HCT116 (cell line): ENCODE measurements around the gene TEX19.

Experiments
- EGR1 ChIP-seq: IDR thresholded peaks from 2 replicates; pipeline ENCODE4 v1.6.1; 2012; ENCODE audit warnings: low read depth
- EZH2 ChIP-seq: fragments of 200-600 bp; sonication (generic); IDR thresholded peaks from 2 replicates; pipeline ENCODE4 v1.6.1; 2017; ENCODE audit warnings: antibody characterized with exemption, mixed run types
- POLR2A ChIP-seq: IDR thresholded peaks from 2 replicates; pipeline ENCODE4 v1.7.0; 2011; ENCODE audit warnings: borderline replicate concordance; ENCODE audit not compliant: insufficient read depth, insufficient read length; ENCODE audit errors: extremely low read depth
- POLR2AphosphoS5 ChIP-seq: IDR thresholded peaks from 2 replicates; pipeline ENCODE4 v1.6.1; 2011; ENCODE audit warnings: mild to moderate bottlenecking, low read depth, low read length, moderate library complexity
- RAD21 ChIP-seq: IDR thresholded peaks from 2 replicates; pipeline ENCODE4 v1.6.1; 2012; ENCODE audit warnings: low read depth, mild to moderate bottlenecking
- SP1 ChIP-seq: IDR thresholded peaks from 2 replicates; pipeline ENCODE4 v1.6.1; 2012; ENCODE audit warnings: low read depth
- TCF7L2 ChIP-seq: IDR thresholded peaks from 2 replicates; pipeline ENCODE4 v1.7.0; 2011; ENCODE audit warnings: borderline replicate concordance, inconsistent platforms; ENCODE audit not compliant: insufficient read depth, insufficient read length; ENCODE audit errors: extremely low read depth
- YY1 ChIP-seq: IDR thresholded peaks from 2 replicates; pipeline ENCODE4 v1.6.1; 2011; ENCODE audit warnings: low read length, low read depth, moderate library complexity, mild to moderate bottlenecking; ENCODE audit not compliant: insufficient replicate concordance; ENCODE audit errors: extremely low read depth
- TF ChIP-seq, protein P1 (sequence below), 3 experiments: fragments of 200-600 bp in 1 of 3; sonication (generic) in 1 of 3; IDR thresholded peaks in 2 of 3; conservative IDR thresholded peaks in 1 of 3; 2 replicates each; pipeline ENCODE4 v1.5.1; 2012 to 2017; ENCODE audit warnings: low read depth in 2 of 3, low read length in 2 of 3, antibody characterized with exemption in 1 of 3, borderline replicate concordance in 1 of 3, control low read depth in 1 of 3, mild to moderate bottlenecking in 1 of 3, mixed read lengths in 1 of 3, mixed run types in 1 of 3, moderate library complexity in 1 of 3; ENCODE audit not compliant: insufficient read depth in 1 of 3

DNA sequence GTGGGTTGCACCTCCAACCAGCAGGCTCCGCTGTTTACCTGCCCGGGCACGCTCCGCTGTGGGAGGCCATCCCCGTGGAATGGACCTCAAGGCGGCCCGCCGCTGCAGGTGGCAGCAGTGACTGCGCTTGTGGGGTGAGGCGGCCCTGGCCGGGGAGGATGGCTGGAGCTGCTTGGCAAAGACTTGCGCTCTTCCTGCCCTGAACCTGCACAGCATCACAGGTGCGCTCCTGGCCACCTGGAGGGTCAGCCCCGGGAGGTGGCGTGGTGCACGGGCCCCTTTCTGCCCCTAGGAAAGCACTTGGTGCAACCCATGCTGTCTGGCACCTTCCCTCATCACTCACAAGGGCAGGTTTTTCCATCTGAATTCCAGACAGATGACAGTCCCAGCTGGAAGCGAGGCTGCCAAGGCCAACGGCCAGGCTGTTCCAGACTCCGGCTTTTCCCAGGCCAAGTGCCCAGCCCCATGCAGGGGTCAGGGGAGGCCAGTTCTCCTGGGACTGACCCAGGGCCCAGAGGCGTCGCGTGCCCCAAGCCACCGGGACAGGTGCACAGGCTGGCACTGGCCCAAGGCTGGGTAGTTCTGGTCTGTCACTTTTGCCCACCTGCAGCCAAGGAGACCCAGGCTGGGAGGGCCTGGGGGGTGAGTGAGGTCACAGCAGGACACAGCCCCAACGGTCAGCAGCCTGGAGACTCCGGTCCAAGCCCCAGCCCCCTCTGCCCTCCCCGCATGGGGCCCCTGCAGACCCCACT is 25.9 kb downstream of the TEX19 start:
- TF ChIP-seq SP1 (no peak), EGR1 (no peak), POLR2AphosphoS5 (0 out of 2 replicates have a peak, but pooled peaks have one; percentile 21), POLR2A (no peak), EZH2 (no peak), TCF7L2 (peak; percentile 75), YY1 (peak; percentile 4), RAD21 (peak; percentile 59)
- TF ChIP-seq, protein P1, sequence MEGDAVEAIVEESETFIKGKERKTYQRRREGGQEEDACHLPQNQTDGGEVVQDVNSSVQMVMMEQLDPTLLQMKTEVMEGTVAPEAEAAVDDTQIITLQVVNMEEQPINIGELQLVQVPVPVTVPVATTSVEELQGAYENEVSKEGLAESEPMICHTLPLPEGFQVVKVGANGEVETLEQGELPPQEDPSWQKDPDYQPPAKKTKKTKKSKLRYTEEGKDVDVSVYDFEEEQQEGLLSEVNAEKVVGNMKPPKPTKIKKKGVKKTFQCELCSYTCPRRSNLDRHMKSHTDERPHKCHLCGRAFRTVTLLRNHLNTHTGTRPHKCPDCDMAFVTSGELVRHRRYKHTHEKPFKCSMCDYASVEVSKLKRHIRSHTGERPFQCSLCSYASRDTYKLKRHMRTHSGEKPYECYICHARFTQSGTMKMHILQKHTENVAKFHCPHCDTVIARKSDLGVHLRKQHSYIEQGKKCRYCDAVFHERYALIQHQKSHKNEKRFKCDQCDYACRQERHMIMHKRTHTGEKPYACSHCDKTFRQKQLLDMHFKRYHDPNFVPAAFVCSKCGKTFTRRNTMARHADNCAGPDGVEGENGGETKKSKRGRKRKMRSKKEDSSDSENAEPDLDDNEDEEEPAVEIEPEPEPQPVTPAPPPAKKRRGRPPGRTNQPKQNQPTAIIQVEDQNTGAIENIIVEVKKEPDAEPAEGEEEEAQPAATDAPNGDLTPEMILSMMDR (IDR thresholded peaks at IDR 0.05 in 2 of 3, conservative IDR thresholded peaks at IDR 0.05 in 1 of 3; ENCODE audit: borderline replicate concordance in 1 of 3, insufficient read depth in 1 of 3, low read depth in 2 of 3, low read length in 2 of 3), result peak; percentile 44 to 55 (median 45); a peak in 5 of 6 replicates
